ENCODE results near the gene EPB41L4A.

Gene EPB41L4A

DNA sequence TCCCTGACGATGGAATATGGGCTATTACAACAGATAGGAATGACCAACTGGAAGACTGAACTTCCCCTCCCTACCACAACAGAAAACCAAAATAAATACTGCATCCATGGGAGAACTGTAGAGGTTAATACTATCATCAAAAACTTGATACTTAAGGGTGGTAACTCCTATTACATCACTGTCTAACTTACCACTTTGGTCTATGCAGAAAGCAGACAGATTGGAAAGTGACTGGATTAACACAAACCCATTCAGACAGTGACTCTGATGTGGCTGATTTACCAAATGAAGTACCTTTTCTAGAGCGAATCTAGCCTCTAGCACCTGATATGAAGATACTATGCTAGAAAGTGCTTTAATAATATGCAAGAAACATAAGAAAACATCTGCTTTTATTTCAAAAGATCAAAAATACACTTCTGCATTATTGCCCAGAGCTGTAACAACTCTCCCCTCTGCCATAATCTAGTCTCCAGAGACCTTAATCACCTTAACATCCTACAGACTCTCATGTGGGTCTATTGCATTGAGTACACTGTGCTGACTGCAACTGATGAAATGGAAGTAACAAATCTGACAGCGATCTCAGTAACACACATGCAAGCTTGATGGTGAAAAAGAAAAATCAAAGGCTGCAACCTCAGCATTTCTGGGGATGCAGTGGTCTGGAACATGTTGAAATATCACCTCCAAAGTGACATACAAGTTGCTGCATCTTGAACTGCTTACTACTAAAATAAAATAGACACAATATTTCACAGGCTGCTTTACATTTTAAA is 62.7 kb downstream of the EPB41L4A start:
- no peak for DNase-seq (ENCODE audit: low read depth in 2 of 2)

DNA sequence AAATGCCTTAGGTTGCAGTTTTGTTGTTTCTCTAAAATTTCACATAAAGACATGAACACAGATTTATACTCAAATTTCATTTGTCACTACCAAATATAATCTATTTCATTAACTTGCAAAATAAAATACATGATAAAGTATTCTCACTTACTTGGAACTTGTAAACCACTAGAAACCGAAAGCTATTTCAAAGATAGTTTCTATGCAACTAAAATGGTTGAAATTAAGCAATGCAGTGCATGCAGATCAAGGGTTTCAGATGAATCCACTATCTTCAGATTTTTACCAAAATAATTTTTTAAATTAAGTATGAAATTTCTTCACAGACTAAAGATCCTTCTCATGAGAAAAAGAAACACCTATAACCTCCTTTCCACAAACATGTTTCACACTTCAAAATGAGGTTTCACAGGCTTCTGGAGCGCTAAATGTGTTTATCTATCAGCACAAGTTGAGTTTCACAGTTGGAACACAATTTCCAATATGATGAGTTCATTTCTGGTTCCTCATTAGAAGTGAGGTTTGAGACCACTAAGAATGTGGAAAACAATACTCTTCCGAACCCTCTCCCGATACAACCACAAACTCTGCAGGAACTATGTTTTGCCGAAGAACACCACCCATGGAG is 63.9 kb downstream of the EPB41L4A start:
- no peak for DNase-seq (ENCODE audit: low read depth in 2 of 2)

DNA sequence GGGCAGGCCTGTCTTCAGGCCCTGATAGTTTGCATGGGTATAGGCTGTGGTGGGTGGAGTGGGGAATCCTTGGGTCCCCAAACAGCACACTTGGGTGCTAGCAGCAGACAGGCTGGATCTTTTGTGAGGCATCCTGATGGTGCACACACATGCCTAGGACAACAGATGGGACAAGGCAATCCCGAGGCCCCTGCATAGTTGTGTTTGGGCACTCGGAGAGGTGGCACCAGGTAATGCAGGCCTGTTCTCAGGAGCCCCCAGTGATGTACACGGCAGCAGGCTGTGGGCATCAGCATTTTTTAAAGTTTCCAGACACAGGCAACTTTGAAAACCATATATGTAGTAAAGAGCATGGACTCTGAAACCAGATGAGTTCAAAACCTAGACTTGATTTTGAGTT is 65.4 kb downstream of the EPB41L4A start:
- DNase-seq (ENCODE audit: low read depth in 2 of 2), result no peak

DNA sequence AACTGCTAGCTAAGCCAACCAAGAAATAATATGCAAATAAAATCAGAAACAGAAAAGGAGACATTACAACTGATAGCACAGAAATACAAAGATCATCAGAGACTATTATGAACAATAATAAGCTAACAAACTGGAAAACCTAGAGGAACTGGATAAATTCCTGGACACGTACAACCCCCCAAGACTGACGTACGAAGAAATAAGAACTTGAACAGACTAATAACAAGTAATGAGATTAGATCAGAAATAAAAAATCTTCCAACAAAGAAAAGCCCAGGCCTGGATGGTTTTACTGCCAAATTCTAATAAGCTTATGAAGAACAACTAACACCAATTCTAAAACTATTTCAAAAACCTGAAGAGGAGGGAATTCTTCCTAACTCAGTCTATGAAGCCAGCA is 67.9 kb downstream of the EPB41L4A start:
- DNase-seq (ENCODE audit: low read depth in 2 of 2), result no peak

DNA sequence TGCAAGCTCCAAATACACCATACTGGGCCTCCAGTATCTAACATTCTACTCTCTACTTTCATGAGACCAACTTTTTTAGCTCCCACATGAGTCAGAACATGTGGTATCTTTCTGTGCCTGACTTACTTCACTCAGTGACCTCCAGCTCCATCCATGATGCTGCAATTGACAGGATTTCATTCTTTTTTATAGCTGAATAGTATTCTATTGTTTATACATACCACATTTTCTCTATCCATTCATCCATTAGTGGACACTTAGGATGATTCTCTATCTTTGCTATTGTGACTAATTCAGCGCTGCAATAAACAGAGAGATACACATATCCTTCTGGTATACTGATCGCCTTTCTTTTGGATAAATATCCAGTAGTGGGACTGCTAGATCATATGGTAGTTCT is 68.5 kb downstream of the EPB41L4A start:
- no peak for DNase-seq (ENCODE audit: low read depth in 2 of 2)

DNA sequence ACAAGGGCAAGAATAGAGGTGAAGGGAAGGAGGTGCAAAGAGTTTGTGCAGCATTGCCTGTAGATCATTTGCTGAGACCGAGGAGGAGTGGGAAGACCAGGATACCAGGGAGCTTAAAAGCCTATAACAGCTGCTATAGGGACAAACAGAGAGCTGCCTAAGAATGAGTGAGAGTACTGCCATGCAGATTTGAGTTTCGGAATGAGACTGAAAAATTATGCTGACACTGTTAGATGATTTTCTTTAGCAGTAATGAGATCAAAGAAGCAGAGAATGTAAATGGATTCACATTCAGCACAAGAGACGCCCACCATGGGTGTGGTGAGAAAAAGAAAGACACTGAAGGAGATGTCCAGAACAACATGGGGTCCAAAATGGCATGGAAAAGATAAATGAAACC is 69.7 kb downstream of the EPB41L4A start:
- DNase-seq (ENCODE audit: low read depth in 2 of 2), result no peak

DNA sequence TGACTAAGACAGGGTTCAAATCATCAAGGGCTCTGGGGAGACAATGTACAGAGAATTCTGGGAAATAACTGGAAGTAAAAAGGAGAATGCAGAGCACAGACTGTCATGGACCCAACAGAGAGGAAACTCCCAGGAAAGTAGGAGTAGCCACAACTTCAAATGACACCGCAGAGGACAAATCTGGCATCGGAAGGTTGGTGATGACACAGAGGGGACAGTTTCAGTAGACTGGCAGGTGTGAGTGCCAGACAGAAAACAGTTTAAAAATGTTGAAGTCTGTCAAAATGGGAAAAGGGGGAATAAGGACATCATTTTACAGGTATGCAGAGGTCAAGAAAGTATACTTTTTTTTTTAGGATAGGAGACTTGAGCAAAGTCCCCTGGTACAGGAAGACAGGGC is 70.2 kb downstream of the EPB41L4A start:
- no peak for DNase-seq (ENCODE audit: low read depth in 2 of 2)

DNA sequence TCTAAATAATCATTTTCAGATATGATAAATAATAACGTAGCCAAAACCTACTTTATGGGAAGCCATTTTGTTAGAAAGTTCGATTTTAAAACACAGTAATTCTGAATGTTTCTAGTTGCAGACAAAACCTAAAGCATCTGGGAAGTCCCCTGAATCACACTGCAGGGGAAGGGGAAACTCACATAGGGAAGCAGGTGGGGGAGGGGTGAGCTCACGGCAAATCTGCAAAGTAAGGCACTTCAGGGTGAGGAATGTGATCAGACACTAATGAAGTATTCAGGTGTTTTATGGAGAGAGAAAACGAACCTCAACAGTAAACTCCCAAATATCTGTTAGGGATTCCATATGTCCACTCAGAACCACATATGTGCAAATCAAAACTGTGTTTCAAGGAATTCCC is 70.7 kb downstream of the EPB41L4A start:
- no peak for DNase-seq (ENCODE audit: low read depth in 2 of 2)

DNA sequence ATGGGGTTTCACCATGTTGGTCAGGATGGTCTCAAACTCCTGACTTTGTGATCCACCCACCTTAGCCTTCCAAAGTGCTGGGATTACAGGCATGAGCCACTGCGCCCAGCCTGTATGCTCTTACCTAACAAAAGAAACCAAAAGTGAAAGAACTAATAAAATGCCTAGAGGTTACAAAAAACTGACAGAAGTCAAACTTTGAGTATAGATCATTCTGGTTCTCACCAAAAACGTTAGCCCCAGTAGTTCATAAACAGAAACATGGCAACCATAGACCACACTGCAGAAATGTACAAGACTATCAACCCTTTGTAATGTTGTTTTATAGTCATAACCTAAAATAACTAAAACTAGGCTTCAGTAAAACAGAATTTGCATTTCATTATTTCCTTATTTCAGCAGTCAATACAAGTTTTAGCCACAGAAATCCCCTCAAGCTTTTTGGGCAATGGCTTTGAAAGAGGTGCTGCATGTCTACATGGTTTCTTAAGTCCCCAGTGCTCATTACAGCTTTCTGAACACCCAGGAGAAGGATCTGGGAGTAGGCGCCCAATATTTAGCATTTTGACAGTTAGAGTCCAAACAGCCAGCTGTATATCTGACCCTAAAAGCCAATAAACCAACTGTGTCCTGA is 72.5 kb downstream of the EPB41L4A start:
- DNase-seq (ENCODE audit: low read depth in 2 of 2), result no peak

DNA sequence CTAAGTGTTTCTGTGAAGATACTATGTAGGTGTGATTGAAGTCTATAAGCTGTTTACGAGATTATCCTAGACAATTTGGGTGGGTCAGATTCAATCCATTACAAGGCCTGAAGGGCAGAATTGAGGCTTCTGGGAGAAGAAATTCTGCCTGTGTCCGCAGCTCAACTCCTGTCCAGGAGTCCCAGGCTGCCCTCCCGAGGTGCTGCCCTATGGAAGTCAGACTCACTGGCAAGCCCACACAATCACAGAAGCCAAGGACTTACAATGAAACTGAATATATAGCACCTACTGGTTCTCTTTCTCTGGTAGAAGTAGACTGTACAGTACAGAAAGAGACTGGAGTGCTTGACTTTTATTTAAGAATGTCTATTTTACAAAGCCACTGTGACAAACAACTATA is 74.5 kb downstream of the EPB41L4A start:
- no peak for DNase-seq (ENCODE audit: low read depth in 2 of 2)

DNA sequence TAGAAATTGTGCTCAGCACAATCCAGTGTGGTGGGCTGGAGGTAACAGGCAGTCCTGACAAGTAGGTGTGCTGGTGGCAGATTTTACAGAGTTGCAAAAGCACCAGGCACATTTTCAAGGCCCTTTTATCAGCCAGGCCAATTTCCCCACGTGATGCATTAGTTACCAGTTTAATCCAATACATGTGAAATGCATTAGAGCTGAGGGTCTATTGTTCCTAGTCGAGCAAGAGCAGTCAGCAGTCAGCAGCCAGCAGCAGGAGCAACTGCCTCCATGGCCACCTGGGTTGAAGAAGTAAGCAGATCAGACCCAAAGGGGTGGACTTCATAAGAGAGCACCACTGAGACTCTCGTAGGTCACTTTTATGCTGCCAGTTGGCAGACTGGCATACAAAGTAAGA is 76.7 kb downstream of the EPB41L4A start:
- no peak for DNase-seq (ENCODE audit: low read depth in 2 of 2)

DNA sequence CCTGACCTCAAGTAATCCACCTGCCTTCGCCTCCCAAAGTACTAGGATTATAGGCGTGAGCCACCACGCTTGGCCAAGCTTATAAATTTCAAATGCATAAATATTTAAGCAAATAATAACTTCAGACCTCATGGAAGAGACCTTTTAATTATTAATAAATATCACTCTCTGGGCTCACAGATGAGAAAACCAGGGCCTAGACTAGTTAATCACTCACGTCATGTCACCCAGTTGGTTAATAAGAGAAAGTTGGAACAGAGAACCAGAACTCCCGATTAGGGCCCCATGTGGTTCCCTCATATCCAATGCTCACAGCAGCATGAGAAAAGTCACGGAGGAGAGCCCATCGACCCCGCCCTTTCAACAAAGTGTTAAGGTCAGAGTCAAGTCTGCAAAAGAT is 79.3 kb downstream of the EPB41L4A start:
- no peak for DNase-seq (ENCODE audit: low read depth in 2 of 2)

DNA sequence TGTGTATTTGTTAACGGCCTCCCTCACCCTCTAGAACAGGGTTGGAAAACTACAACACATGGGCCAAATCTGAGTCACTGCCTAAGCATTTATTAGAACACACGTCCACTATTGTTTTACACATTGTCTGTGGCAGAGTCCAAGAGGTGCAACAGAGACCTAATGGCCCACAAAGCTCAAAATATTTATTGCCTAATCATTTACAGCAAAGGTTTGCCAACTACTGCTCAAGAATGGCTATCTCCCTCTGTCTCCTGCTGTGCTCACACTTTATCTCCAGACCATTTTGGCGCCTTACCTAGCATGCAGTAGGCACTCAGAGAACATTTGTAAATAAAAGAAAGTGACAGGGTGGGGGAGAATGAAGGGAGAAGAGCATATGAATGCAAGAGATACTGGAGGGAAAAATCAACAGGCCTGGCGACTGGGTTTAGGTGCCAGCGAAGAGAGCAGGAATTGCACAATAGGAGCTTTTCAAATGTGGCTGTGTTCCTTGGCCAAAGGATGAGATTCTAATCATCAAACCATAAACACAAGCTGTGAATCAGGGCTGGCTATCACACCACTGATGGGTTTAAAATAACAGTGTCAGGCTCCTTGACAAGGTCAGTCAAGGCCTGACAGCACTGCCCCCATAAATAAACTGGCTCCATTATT is 80.3 kb downstream of the EPB41L4A start:
- no peak for DNase-seq (ENCODE audit: low read depth in 2 of 2)

DNA sequence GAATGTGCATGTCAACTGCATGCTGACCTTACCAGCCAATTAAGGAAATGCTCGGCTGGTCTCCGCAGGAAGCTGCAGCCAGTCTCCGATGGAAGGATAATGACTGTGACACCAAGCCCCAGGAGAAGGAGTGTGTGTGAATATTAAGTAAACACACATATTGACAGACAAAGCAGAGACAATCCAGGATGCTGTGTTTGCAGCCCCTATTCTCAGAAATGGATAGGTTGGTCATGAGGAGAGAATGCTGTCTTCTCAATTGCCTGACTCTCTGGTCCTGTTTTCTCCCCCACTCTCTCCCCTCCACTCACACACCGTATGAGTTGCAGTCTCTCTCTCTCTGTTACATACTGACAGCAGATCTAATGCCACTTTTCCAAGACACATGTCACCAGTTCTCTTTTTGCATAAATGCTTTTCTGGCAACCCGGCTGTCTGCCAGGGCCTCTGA is 85.7 kb downstream of the EPB41L4A start:
- DNase-seq (ENCODE audit: low read depth in 2 of 2), result no peak

DNA sequence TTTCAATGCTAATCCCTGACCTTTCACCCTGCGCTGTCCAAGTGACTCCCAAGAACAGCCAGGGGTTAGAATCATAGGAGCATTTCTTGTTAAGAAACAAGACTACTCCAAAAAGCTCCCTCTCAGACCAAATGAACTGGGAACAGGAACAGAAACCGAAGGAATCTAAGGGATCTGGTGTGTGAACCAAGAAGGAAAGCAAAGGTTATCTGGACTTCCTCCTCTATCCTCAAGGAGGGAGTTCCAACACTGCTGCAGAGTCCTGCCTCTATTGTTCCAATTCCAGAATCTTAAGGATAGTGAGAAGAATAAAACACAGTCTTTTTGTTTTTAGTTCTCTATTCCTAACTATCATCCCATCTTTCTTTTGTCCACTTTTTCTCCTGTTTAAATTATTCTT is 87.2 kb downstream of the EPB41L4A start:
- no peak for DNase-seq (ENCODE audit: low read depth in 2 of 2)

DNA sequence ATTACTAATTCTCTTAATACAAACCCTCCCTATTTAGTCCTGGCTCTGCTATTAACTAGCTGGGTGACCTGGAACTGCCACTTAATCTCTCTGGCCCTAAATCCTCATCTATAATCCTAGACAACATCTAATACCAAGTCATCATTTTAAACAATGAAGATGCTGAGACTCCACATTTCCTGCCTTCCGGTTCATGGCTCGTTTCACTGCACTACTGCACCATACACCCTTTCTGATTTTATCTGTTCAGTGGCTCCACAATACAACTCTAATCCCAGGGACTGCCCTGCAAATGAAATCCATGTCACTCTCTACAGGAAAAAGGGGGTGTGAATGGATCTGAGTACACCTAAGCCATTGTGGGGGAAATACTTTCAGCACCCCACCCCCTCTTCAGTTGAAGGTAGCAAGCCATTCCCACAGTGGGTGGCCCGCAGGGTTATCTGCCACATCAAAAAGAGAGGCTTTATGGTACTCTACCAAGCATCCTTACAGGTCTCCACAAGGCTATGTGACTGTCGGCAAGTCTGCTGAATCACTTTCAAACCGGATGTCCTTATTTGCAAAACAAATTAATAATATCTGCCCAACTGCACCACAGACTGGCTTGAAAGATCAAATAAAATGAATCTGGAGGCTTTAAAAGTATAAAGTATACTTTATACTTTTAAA is 89.5 kb downstream of the EPB41L4A start:
- no peak for DNase-seq (ENCODE audit: low read depth in 2 of 2)

DNA sequence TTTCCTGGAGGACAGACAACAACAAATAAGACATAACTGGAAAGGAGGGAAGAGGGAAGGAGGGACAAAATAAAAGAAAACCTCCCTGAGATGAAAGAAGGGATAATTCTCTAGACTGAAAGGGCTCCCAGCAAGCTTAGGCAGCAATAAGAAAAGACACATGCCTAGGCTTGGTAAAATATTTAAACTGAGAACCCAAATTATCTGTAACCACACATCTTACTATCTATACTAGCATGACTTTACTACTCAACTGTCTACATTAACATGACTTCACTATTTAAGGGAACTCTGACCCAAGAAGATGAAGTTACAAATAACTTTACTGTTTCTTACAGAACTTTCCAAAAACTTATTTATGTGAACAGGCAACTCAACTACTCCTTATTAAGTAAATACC is 95.9 kb downstream of the EPB41L4A start:
- no peak for DNase-seq (ENCODE audit: low read depth in 2 of 2)

DNA sequence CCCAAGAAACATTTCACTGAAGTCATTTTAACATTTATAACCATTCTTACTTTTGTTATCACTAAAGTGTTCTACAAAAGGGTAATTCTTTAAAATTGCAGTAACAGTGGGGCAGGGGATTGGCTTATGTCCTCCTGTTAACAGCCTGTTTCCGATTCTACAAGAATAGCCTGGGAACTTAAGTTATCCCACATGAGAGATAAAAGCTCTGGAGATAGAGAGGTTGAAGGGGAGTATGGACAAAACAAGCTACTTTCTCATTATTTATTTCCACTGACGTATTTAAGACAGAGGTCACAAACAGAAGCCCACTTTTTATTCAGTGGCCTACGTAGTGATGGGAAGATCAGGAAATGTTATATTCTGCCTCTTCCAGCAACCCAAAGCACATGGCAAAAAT is 98.7 kb downstream of the EPB41L4A start:
- DNase-seq (ENCODE audit: low read depth in 2 of 2), result no peak

DNA sequence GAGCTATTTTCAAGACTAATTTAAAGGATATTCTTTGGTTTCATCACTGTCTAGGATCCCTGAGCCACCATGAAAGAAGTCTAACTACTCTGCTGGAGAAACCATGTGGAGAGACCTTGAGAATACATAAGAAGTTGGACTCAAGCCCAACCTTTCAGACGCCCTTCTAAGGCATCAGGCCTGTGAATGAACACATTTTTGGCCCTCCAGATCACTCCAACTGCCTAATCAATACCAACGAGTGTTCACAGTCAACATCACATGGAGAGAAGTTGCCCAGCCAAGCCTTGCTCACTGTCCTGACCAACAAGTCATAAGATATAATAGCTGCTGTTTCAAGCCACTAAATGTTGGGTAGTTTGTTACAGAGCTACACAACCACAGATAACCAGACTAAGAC is 100.7 kb downstream of the EPB41L4A start:
- no peak for DNase-seq (ENCODE audit: low read depth in 2 of 2)

DNA sequence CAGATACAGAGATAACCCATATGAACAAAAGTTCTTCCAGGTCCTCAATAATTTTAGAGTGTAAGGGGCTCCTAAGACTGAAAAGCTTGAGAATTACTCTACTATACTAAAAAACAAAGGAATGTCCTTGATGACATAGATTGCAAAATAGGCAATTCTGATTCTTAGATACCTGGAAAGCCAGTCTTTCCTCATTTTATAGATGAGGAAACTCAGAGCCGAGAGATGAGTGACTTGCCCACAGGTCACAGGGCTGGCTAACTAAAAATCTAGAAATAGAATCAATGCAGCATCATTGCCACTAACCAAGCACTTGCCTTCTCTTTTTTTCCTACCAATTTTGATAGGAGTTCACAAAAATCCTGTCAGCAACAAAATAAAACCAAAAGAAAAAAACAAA is 101.2 kb downstream of the EPB41L4A start:
- DNase-seq (ENCODE audit: low read depth in 2 of 2), result no peak

DNA sequence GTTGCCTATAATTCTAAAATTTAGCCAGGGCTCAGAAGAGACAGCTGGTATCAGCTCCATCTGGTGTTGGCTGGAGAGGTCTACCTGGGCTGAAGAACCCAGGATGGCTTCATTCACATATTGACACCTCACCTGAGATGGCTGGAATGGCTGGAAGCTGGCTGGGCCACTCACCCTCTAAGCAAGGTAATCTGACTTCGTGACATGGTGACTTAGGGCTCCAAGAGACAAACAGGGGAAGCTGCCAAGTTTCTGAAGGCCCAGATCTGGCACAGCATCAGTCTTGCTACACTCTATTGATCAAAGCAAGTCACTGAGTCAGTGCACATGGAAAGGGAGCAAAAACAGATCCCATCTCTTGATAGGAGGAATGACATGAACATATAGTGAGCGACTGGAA is 102.3 kb downstream of the EPB41L4A start:
- DNase-seq (ENCODE audit: low read depth in 2 of 2), result no peak

DNA sequence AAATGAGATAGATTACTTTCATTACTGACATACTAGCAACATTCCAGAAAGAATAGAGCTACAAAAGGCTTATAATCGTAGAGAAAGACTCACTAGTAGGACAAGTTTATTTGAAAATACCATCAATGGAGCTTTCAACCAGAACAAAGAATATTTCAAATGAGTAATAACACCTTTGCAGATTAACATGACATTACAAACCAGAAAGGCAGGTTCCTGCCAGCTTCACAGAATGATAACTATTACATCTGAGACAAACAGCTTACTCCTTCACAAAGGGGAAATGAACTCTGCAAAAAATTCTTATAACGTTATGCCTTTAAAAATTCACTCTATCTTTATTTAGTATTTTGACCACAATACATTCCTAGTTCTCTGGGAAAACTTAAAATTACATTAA is 103.1 kb downstream of the EPB41L4A start:
- DNase-seq (ENCODE audit: low read depth in 2 of 2), result no peak
